Globus pallidus (tissue), 1 donor: ENCODE data around the gene TLCD1.
A peak's percentile ranks its signal among the peaks of the same experiment; 100 is the strongest.
"Not testable (repeated sequence)": the region's sequence is repeated elsewhere in the genome, so short reads cannot be mapped to it uniquely, and the experiment has no call there.

Experiments
- DNase-seq: peaks from one replicate; pipeline ENCODE4 v3.0.0-alpha.2; 2015; ENCODE audit warnings: low spot score

TLCD1 gene

DNA sequence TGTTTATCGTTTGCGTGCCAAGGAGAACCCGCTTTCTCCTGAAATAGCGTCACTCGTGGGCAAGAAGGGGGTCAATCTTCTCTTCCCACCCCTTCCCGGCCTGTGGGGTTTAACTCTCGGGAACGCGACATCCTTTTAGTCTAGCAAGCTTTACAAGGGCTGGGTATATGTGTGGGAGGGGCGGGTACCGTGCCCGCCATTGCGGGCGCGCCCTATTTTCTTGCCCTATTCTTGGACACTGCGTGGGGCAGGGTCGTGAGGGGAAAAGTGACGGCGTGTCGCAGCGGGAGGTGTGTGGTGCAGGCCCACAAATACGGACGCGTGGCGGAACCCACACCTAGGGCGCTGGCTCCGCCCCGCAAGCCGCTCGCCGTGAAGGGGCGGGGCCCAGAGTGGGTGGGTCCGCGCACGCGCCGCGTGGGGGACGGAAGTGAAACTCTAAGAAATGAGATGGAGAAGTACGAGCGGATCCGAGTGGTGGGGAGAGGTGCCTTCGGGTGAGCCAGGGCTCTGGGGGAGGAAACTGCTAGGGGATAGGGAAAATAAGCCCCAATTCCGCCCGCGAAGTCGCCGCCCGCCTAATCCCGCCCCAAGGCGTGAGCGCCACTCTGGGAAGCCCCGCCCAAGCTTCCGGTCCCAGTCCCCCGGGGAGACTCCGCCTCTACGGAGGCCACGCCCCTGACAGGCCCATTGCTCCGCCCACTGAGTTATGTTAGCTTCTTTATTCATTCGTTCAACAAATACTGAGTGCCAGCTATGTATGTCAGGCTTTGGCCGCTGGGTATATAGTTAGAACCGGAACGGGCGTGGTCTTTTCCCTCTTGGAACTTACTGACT lies 2.5 kb upstream of the TLCD1 start, which contains the start of gene NEK8:
TSS of gene NEK8 (plus strand) at position 425 of the 837 bp plus-strand sequence. CDS start at position 451, 26 bp downstream.
- DNase-seq, result peak; percentile 91

- DNase-seq, result peak; percentile 91
Measured at GRCh38 chr17:28726627-28727491, 826 bp upstream of the TLCD1 start.

DNA sequence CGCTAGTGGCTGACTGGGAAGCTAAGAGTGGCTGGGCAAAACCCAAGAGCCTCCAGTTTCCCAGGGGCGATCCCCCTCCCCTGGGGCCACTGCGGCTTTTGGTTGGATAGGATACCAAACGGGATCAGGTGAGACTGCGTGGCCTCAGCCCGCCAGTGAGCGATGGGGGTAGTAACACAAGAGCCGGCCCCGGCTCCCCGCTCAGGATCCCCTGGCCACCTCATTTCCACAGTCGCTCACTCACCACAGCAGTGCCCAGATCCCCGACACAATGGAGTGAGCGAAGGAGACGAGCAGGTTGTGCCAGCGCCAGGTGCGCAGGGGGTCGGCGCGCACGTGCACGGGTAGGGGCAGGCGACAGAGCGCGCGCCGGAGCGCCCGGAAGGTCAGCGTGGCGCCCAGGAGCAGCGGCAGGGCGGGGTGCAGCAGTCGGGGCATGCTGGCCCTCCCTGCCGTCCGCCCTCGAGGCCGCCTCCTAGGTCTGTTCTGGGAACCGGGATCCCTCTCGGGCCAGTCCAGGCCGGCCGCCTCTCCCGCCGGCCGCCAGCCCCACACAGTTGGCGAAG lies 290 bp downstream of the TLCD1 start:
- DNase-seq, result no peak

DNA sequence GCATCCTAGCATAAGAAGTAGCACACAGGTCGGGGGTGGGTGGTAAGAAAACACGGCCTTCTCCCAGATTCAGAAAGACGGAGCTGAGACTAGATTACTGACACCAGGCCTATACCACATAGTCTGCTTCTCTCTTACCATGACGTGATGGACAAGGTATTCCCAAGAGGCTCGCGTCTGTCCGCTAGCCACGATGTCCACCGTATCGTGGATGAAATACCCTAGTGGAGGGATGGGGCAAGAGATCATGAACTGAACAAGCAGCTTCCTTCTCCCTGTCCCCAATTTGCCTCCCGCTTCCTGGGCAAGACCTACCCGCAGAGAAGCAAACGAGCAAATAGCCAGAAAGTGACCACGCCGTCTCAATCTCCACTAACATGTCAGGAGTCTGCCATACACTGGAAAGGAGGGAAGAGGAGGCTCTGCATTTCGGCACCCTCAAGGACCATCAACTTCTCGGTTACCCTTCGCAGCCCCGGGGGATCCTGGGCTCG lies 820 bp downstream of the TLCD1 start:
- no peak for DNase-seq

DNA sequence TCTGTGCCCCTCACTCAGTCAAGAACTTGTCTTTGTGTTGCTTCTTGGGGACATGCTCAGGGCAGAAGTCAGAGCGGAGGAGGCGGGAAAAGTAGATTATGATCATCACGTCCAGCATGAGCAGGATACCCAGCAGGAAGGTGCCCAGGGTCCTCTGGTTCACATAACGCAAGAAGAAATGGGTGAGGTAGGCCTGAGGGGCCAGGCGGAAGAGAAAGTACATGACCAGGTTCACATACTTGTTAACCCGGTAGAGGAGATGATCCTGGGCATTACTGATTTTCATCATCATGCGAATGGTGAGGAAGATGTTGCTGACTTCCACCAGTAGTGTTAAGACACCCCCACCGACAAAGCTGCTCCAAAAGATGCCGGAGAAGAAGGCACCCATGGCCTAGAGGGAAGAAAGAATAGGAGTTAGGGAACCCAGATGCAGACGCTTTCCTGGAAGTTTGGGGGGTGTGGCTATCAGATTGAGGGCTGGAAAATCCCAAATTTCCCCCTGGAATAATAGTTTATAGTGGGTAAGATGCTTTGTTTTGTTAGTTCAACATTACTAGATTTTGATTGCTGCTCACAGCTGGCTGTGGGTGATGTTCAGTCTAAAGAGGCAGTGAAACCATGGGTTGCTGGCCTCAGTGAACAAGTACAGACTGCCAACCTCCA lies 1.4 kb downstream of the TLCD1 start:
- no peak for DNase-seq

DNA sequence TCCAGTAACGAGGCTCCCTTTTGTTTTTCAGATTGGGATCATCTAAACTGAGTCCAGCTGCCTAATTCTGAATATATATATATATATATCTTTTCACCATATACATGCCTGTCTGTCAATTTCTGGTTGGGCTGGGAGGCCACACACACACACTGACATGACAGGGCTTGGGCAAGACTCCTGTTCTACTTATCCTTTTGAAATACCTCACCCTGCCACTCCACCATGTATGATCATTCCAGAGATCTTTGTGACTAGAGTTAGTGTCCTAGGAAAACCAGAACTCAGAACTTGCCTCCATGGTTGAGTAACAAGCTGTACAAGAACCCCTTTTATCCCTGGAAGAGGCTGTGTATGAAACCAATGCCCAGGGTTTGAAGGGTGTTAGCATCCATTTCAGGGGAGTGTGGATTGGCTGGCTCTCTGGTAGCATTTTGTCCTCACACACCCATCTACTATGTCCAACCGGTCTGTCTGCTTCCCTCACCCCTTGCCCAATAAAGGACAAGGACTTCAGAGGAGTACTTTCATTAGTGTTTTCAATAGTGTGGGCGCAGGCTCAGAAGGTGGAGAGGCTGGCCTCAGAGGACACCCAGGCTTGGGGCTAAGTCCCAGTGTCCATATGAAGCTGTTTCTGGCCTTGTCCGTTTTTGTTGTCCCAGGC lies 2.1 kb downstream of the TLCD1 start:
- DNase-seq, result not testable (repeated sequence)

DNA sequence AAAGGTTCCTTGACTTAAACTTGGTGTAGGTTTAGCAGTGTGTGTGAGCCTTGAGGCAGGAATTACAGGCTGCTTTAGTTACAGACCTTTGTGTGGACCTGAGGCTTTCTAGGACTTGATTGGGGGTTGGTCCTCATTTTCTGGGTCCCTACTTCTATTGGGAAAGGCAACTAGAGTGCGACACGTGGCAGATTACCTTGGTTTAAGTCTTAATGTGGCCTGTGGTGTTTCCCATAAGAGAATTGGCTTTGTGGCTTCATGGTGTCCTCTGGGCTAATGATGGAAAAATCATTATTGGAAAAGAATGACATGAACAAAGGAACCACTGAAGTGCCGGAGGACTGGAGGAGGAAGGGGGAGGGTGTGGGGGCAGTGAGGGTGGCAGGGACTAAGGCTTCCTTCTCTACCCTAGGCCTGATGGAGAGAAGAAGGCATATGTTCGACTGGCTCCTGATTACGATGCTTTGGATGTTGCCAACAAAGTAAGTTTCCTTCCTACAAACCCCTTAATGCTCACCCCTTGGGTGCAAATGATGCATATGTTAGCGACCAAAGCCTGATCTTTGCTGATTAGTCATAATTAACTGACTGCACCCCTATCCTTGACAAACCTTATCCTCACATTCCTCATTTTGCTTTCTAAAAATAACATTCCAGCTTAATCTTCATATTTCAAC lies 2.7 kb downstream of the TLCD1 start:
- no peak for DNase-seq

DNA sequence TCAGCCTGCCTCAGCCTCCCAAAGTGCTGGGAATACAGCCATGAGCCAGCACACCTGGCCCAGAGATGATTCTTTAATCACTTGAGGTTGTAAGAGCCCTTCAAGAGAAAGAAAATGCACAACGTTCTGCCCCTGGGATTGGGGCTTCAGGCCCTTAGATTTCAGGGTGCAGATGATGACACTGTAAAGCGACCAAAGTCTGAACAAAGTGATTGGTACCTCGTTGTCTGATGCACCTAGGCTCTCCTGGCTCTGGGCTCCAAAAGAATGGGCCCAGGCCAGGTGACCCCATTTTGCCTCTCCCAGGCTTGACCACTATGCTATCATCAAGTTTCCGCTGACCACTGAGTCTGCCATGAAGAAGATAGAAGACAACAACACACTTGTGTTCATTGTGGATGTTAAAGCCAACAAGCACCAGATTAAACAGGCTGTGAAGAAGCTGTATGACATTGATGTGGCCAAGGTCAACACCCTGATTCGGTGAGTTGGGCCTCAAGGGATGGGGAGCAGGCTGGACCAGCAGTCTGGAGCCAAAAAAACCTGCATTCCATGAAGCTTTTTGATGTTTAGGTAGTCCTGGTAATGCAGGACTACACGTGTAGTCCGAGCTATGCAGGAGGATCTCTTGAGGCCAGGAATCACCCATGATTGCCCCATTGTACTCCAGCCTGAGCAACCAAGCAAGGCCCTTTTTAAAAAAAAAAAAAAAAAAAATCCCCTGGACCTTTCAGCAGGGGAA lies 3.4 kb downstream of the TLCD1 start:
- no peak for DNase-seq

DNA sequence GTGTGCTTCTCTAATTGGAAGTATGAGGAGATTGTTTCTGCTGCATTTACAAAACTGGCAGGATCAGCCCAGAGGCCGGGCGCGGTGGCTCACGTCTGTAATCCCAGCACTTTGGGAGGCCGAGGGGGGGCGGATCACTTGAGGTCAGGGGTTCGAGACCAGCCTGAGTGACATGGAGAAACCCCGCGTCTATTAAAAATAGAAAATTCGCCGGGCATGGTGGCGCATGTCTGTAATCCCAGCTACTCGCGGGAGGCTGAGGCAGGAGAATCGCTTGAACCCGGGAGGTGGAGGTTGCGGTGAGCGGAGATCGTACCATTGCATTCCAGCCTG lies 5.1 kb downstream of the TLCD1 start:
- not testable (repeated sequence) for DNase-seq

GRCh38 chr17:28720247-28720996 lies 5.6 kb downstream of the TLCD1 start:
- DNase-seq, result no peak

DNA sequence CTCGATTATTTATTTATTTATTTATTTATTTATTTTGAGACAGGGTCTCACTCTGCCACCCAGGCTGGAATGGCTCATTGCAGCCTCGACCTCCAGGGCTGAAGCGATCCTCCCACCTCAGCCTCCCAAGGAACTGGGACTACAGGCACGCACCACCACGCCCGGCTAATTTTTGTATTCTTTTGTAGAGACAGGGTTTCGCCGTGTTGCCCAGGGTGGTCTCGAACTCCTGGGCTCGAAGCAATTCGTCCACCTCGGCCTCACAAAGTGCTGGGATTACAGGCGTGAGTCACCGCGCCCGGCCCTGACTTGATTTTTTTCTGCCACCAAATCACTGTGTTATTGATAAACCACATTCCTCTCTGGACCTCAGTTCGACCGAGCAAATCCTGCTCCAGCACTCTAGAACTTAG lies 7.0 kb downstream of the TLCD1 start:
- no peak for DNase-seq

- DNase-seq, result no peak
Measured at GRCh38 chr17:28718333-28719020, 7.6 kb downstream of the TLCD1 start.

DNA sequence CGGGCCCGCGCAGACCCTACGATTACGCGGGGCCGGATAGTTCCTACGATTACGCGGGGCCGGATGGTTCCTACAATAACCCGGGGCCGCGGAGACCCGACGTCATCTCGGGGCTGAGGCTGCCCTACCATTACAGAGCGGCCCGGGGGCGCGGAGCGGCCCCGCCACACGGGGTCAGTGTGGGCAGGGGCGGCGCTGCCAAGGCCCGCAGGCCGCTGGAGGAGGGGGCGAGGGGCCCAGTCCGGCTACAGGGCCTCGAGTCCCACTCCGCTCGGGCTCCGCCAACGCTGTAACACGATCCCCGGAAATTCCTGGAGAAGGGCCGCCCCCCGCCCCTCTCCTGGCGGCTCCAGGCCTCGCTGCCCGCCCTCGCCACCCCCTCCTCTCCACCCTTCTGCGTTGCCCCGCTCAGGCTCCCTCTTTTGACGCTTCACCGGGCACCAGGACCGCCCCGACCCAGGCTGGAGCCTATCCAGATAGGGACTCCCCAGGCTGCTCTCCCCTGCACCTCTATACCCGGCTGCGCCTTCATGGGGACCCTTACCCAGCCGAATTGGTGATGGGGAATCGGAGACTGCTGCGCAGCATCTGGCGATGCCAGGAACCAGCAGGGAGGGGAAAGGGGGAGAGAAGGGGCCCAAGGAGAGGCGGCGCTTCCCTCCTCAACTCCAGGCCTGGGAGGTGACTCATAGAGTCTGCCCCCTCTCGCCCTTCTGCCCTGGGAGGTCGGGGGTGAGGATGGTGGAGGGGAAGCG lies 8.3 kb downstream of the TLCD1 start, which contains the start of gene RAB34:
TSS of gene RAB34 (minus strand) at position 291 of the 755 bp plus-strand sequence. CDS start 602 bp downstream, outside the sequence.
- DNase-seq, result no peak

- no peak for DNase-seq
Measured at GRCh38 chr17:28716740-28717577, 9.1 kb downstream of the TLCD1 start.

DNA sequence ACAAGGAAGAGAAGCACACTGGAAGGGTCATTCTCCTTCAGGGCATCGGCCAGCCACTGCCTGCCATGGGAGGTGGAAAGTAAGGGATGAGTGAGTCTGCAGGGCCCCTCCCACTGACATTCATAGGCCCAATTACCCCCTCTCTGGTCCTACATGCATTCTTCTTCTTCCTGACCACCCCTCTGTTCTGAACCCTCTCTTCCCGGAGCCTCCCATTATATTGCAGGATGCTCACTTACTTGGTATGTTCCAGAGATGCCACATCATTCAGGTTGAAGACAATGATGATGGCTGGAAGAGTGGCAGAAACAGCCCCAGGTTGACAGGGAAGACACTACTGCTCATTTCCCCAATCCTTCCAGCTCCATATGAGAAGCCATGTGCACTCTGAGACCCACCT lies 10.8 kb downstream of the TLCD1 start:
- DNase-seq, result no peak

GRCh38 chr17:28714281-28714680 lies 11.8 kb downstream of the TLCD1 start:
- DNase-seq, result no peak
